Inflammatory macrophage treated with lipopolysaccharide for 1 hour (primary cell): ENCODE measurements around the gene KCNJ18.
"Not testable (repeated sequence)": the region's sequence is repeated elsewhere in the genome, so short reads cannot be mapped to it uniquely, and the experiment has no call there.

ENCODE experiments used
- DNase-seq, 2 donors: peaks; one replicate each; pipeline ENCODE4 v3.0.0-alpha.2; 2020 to 2022

KCNJ18 gene

GRCh38 chr17:21705021-21705601 lies 12.8 kb downstream of the KCNJ18 start:
- no peak for DNase-seq

- not testable (repeated sequence) for DNase-seq
Observed at GRCh38 chr17:21705746-21706145, 13.4 kb downstream of the KCNJ18 start.

- not testable (repeated sequence) for DNase-seq
Observed at GRCh38 chr17:21706546-21706945, 14.2 kb downstream of the KCNJ18 start.

GRCh38 chr17:21707131-21707530 lies 14.8 kb downstream of the KCNJ18 start:
- not testable (repeated sequence) for DNase-seq

GRCh38 chr17:21707711-21708611 lies 15.6 kb downstream of the KCNJ18 start:
- not testable (repeated sequence) for DNase-seq

- not testable (repeated sequence) for DNase-seq
Observed at GRCh38 chr17:21708612-21709535, 16.6 kb downstream of the KCNJ18 start.

- DNase-seq = not testable (repeated sequence)
Observed at GRCh38 chr17:21709994-21710393, 17.7 kb downstream of the KCNJ18 start.

GRCh38 chr17:21710486-21710885 lies 18.2 kb downstream of the KCNJ18 start:
- DNase-seq = not testable (repeated sequence)

- no peak for DNase-seq
Observed at GRCh38 chr17:21711182-21711581, 18.9 kb downstream of the KCNJ18 start.

GRCh38 chr17:21713020-21713419 lies 20.7 kb downstream of the KCNJ18 start:
- DNase-seq = not testable (repeated sequence)

GRCh38 chr17:21713631-21714030 lies 21.3 kb downstream of the KCNJ18 start:
- DNase-seq = not testable (repeated sequence)

GRCh38 chr17:21714676-21715075 lies 22.4 kb downstream of the KCNJ18 start:
- DNase-seq = not testable (repeated sequence)

- DNase-seq = not testable (repeated sequence)
Observed at GRCh38 chr17:21715877-21716276, 23.6 kb downstream of the KCNJ18 start.

- not testable (repeated sequence) for DNase-seq
Observed at GRCh38 chr17:21718971-21719370, 26.6 kb downstream of the KCNJ18 start.

- DNase-seq = not testable (repeated sequence)
Observed at GRCh38 chr17:21719511-21720226, 27.3 kb downstream of the KCNJ18 start.

GRCh38 chr17:21720566-21720965 lies 28.2 kb downstream of the KCNJ18 start:
- not testable (repeated sequence) for DNase-seq

GRCh38 chr17:21722268-21722667 lies 29.9 kb downstream of the KCNJ18 start:
- not testable (repeated sequence) for DNase-seq

- DNase-seq = not testable (repeated sequence)
Observed at GRCh38 chr17:21724216-21725006, 32.1 kb downstream of the KCNJ18 start.

- DNase-seq = not testable (repeated sequence)
Observed at GRCh38 chr17:21731076-21731475, 38.8 kb downstream of the KCNJ18 start.

GRCh38 chr17:21733931-21734330 lies 41.6 kb downstream of the KCNJ18 start:
- DNase-seq = not testable (repeated sequence)

- not testable (repeated sequence) for DNase-seq
Observed at GRCh38 chr17:21735814-21736213, 43.5 kb downstream of the KCNJ18 start.
